ENCODE measurements around the gene SLC46A2.

- TF ChIP-seq EZH2 (IDR thresholded peaks at IDR 0.05; ENCODE audit: insufficient read depth, low read length) (no peak), CTCF (IDR thresholded peaks at IDR 0.05; ENCODE audit: insufficient read depth, low read depth, low read length) (no peak)
These were observed 4.3 kb downstream of the SLC46A2 start for GRCh38 chr9:112886351-112886750.
